Fibroblast of villous mesenchyme (primary cell): Measurements from ENCODE around the gene TRIM31. TPM values are rescaled to one million over a fixed set of nuclear protein-coding genes. Genes with fewer than 3 reads are reported as not detected.

Experiments used
- DNase-seq: peaks from one replicate; pipeline ENCODE4 v3.0.0-alpha.2; 2010; ENCODE audit warnings: low read depth
- H3K4me3 ChIP-seq: 2 replicates; pipeline ENCODE4 v1.5.1; 2011; ENCODE audit warnings: low read depth, mild to moderate bottlenecking, low read length
- total RNA-seq: library from RNA; depleted of rRNA; stranded (reverse); fragments of >200 nt; gene quantifications from 2 replicates; pipeline ENCODE4 v1.2.3, GENCODE V29; 2012
- TF ChIP-seq, protein P1 (sequence below): IDR thresholded peaks from 2 replicates; pipeline ENCODE4 v1.5.1; 2012; ENCODE audit warnings: low read depth, mild to moderate bottlenecking, low read length; ENCODE audit not compliant: insufficient read depth

TRIM31 gene
- total RNA-seq, 1 donor, result not detected

DNA sequence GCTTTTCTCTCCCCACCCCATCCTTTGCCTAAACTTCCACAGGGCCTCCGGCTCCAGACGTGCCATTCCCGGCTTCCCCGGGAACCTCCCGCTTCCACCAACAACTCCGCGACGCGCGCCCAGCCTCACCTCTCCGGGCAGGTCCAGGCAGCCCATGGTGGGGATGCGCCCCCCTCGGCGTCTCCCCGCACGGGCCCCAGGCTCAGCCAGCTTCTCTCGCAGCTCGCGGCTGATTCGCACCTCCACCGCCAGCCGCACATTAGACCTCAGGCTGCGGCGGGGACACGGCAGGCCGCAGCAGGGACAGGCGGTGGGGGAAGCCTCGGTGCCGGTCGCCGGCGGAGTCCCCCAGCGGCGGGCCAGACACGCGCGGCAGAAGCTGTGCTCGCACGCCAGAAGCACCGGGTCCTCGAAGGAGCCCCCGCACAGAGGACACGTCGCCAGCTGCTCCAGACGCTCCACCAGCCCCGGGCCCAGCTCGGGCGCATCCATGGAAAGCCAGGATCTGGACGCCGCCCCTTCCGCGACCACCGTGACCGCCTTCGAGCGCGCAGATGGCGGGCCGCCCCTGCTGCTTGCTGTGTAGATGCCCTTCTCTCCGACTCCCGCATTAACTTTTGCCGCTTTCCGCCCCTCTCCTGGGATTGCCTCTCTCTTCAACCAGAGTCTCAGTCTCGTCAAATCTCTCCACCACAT, 37.6 kb downstream of the TRIM31 start, which contains the start of gene RNF39:
Gene RNF39 (minus strand): TSS at position 676 of the 696 bp plus-strand sequence. CDS start 184 bp downstream, at position 492.
- TF ChIP-seq, protein P1, sequence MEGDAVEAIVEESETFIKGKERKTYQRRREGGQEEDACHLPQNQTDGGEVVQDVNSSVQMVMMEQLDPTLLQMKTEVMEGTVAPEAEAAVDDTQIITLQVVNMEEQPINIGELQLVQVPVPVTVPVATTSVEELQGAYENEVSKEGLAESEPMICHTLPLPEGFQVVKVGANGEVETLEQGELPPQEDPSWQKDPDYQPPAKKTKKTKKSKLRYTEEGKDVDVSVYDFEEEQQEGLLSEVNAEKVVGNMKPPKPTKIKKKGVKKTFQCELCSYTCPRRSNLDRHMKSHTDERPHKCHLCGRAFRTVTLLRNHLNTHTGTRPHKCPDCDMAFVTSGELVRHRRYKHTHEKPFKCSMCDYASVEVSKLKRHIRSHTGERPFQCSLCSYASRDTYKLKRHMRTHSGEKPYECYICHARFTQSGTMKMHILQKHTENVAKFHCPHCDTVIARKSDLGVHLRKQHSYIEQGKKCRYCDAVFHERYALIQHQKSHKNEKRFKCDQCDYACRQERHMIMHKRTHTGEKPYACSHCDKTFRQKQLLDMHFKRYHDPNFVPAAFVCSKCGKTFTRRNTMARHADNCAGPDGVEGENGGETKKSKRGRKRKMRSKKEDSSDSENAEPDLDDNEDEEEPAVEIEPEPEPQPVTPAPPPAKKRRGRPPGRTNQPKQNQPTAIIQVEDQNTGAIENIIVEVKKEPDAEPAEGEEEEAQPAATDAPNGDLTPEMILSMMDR, result no peak
- peak within 1 kb of the TSS; percentile 21 for H3K4me3 ChIP-seq
- no peak for DNase-seq

DNA sequence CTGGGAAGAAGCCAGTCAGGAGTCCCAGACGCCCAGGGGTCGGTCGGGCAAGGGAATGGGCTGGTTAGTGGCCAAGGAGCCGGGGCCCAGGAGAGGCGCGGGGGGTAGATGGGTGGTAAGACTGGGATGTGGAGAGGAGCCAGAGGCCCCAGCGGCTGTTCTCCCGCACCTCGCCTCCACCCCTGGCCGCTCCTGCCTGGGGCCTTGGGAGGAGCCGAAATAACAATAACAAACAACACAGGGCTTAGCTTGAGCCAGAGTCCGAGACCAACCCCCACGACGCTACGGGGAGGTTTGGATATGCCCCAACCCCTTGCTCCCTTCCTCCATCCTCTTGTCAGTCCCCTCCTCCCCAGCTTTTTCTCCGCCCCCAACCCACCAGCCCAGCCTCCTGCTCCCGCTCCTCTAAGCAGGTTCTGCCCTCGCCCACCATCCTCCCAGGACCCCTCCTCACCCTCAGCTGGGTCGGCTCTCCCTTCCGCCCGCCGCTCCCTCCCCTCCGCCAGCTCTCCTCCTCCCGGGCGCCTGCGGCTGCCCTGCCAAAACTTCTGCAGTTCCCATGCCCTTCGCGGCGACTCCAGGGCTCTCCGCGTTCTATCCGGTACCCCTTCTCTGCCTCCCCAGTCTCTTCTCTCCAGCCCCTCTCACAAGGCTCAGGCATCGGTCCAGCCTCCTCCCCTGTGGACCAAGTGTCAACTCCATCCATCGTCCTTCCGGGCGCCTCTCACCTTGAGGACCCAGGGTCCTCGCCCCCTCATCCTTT, 38.4 kb downstream of the TRIM31 start:
- DNase-seq, result peak; percentile 8
- TF ChIP-seq, protein P1, result no peak
- peak overlapping the region; percentile 21 for H3K4me3 ChIP-seq

DNA sequence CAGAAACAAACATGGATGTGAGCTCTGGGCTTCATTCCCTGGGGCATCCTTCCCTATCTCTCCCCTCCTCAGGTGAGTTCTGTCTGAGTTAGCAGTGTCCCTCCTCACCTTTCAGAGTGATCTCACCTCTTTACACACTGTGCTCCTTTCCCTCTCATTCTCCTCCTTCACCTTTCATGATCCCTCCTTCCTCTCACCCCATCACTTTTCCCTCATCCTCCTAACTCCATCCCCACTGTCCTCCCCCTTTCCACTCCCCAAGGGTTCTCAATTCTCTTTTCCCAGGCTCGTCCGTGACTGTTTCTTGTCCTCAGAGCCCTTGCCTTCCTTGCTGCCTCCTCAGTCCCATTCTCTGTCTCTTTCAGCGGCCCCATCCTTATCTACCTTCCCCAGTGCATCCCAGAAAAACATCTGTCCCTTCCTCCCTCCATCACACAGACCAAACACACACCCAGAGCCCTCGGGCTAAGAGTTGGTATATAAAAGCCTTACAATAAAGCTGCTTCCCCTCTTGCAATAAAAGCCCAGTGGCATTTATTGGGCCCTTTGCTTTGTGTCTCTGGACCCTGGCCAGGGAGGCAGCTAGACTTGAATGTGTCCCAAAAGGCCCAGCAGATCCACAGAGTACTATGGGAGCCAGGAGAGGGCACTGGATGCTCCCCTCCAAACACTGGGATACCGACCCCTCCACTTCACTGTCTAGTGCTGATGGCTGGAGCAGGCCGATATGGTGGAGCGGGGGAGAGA, 39.2 kb downstream of the TRIM31 start:
- no peak overlapping the region for H3K4me3 ChIP-seq
- DNase-seq, result no peak
- TF ChIP-seq, protein P1, result no peak

DNA sequence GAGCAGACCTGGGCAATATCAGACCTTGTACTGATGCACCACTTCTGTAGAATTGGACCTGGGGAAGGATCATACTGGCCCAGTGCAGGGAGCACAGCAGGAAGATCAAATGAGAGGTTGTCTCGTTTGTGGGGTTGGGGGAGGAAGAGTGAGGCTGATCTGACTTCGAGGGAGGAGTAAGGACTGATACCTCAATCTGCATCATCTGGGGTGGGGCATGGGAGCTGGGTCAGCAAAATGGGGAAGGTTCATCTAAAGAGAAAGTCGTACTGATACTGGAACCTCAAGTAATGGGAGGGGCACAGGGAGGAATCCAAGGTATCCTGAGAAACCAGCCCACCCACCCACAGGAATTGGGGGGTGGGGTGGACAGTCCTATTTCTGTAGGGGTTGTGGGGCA, 41.0 kb downstream of the TRIM31 start:
- H3K4me3 ChIP-seq, result peak overlapping the region; percentile 16
- TF ChIP-seq, protein P1, result no peak
- no peak for DNase-seq

DNA sequence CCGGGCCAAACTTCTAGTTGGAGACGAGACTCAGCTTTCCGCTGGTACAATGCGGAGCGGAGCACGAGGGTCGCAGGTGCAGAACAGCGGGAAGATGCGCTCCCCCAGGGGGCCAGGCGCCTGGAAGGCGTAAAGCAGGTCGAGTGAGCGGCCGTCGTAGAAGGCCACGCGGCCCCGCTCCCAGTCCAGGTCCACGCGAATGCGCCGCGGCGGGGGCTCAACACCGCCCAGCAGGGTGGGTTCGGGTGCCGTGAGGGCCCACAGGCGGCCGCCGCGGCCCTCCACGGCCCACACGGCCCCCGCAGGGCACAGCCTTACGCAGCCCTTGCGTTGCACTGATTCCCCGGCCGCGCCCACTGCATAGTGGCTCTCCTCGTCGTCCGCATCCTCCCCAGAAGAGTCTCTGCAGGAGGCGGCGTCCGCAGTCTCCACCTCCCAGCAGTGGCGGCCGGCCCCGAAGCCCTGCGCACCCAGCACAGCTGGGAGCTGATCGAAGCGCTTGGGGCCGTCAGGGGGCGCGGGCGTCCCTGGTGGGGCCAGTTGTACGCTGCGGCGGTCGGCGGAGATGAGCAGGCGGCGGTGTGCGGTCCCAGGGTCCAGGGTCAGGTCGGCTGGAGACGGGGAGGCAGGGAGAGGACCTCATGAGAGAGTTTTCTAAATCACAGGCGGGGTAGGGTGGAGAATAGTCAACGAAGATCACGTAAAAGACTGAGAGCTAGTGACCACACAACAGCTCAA, 41.6 kb downstream of the TRIM31 start:
- H3K4me3 ChIP-seq, result peak overlapping the region; percentile 16
- DNase-seq, result peak; percentile 53
- TF ChIP-seq, protein P1, result peak; percentile 30
